ELF-1 (cell line): ENCODE data around the gene ZBTB11.
A peak's percentile ranks its signal among the peaks of the same experiment; 100 is the strongest.
"Not testable (repeated sequence)": the region's sequence is repeated elsewhere in the genome, so short reads cannot be mapped to it uniquely, and the experiment has no call there.

Experiments
- DNase-seq: peaks from one replicate; pipeline ENCODE4 v3.0.0-alpha.2; 2016; ENCODE audit warnings: low read depth, low spot score

ZBTB11 gene

GRCh38 chr3:101617478-101617877 lies 59.5 kb downstream of the ZBTB11 start:
- DNase-seq = no peak

DNA sequence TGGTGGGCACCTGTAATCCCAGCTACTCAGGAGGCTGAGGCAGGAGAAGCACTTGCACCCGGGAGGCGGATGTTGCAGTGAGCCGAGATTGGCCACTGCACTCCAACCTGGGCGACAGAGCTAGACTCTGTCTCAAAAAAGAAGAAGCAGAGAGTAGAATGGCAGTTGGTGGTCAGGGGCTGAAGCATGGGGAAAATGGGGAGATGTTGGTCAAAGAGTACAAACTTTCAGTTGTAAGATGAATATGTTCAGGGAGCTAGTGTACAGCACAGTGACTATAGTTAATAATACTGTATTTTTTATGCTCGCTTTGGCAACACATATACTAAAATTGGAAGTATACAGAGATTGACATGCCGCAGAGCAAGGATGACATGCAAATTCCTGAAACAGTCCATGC lies 61.4 kb downstream of the ZBTB11 start:
- no peak for DNase-seq

GRCh38 chr3:101613014-101613413 lies 63.9 kb downstream of the ZBTB11 start:
- DNase-seq = not testable (repeated sequence)

DNA sequence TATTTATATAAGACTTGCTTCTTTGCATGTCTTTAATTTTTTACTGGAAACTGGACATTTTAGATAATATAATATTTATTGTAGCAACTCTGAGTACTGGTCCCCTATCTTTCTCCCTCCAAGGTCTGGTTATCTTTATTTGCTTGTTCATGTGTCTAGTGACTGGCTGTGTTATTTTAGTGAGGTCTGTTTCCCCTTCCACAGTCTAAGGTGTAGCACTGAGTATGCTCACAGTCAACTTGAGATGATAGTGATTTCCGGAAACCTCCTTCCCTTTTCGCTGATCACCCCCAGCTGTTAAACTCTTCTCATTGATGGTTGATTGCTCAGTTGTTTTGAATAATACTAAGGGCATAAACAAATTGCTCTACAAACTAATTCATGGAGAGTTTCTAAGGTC lies 65.9 kb downstream of the ZBTB11 start:
- no peak for DNase-seq

- DNase-seq = peak; percentile 25
Measured at GRCh38 chr3:101605398-101605797, 71.5 kb downstream of the ZBTB11 start.

GRCh38 chr3:101603184-101603583 lies 73.7 kb downstream of the ZBTB11 start:
- DNase-seq = no peak

DNA sequence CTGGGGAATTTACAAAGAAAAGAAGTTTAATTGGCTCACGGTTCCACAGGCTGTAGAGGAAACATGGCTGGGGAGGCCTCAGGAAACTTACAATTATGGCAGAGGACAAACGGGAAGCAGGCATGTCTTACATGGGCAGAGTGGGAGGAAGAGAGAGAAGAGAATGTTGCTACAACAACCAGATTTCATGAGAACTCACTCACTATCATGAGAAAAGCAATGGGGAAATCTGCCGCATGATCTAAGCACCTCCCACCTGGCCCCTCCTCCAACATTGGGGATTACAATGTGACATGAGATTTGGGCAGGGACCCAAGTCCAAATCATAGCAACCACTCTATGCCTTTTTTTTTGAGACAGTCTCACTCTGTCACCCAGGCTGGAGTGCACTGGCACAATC lies 74.2 kb downstream of the ZBTB11 start:
- no peak for DNase-seq
